Activated T-cell treated with anti-CD3 and anti-CD28 coated beads for 1 hour (primary cell): ENCODE measurements around the gene ANKMY1.
A peak's percentile ranks its signal among the peaks of the same experiment; 100 is the strongest.

ENCODE experiments used
- DNase-seq: peaks from one replicate; pipeline ENCODE4 v3.0.0-alpha.2; 2020; ENCODE audit warnings: low read depth

Gene ANKMY1

DNA sequence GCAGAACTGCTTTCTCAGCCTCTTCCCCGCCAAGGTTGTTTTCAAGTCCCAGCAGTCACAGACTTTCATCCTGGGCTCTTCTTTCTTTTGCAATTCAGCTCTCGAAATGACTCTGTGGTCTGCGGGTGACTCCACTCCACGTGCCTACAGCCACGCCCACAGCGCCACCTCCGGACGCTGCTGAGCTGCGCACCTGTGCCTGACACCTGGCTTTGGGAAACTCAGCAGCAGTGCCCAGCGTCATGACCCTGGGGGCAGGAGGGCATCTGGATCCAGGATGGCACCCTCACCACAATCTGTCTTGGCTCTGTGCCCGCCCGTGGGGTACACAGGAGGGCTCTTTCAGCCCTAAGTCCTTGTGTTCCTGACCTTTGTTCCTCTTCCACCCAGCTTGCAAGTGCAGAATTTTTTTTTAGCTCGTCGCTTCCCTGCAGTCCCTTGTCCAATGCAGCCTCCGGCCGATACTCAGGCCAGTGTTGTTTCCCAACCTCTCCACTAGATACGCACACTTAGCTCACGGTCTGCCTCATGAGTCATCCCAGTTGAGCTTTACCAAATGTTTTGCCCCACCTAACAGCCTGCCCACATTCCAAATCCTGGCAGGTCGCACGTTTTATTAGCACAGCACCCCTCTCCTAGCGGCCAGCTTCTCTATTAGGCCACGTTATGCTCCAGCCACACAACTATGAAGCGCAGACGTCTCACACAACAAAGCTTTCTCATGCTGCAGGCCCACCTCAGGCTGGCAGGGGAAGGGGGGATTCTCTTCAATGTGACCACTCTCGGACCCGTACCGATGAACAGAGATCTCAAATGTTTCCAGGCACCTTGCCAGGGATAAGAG lies 22.2 kb upstream of the ANKMY1 start:
- peak; percentile 65 for DNase-seq

- no peak for DNase-seq
These were observed 21.4 kb upstream of the ANKMY1 start for GRCh38 chr2:240579071-240579762.

DNA sequence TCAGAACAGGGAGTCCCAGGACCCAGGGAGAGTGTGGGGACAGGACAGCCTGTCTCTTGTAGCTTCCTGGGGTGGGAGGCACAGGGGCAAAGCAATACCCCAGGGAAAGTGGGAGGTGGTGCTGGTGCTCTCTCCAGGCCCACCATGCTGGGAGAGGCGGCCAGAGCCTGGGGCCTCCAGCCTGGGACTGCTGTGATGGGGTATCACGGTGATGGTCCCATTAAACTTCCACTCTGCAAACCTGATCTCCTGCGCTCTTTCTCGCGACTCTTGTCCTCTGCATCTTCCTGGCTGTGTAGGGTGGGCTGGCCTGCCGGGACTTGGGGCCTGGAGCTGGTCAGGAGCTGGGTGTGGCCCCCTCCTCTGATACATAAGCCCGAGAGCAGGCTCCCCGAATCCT lies 20.7 kb upstream of the ANKMY1 start:
- DNase-seq, result no peak

- no peak for DNase-seq
These were observed 20.3 kb upstream of the ANKMY1 start for GRCh38 chr2:240578110-240578450.

GRCh38 chr2:240577281-240578109 lies 19.7 kb upstream of the ANKMY1 start:
- no peak for DNase-seq

GRCh38 chr2:240576436-240577205 lies 18.8 kb upstream of the ANKMY1 start:
- no peak for DNase-seq

GRCh38 chr2:240576036-240576435 lies 18.2 kb upstream of the ANKMY1 start:
- DNase-seq, result no peak

GRCh38 chr2:240575101-240575965 lies 17.5 kb upstream of the ANKMY1 start:
- no peak for DNase-seq

GRCh38 chr2:240574386-240575100 lies 16.8 kb upstream of the ANKMY1 start:
- DNase-seq, result no peak

GRCh38 chr2:240573516-240574385 lies 16.0 kb upstream of the ANKMY1 start:
- no peak for DNase-seq

GRCh38 chr2:240573071-240573515 lies 15.3 kb upstream of the ANKMY1 start:
- DNase-seq, result no peak

- no peak for DNase-seq
These were observed 14.6 kb upstream of the ANKMY1 start for GRCh38 chr2:240572141-240573031.

- no peak for DNase-seq
These were observed 13.7 kb upstream of the ANKMY1 start for GRCh38 chr2:240571314-240571973.

- no peak for DNase-seq
These were observed 12.9 kb upstream of the ANKMY1 start for GRCh38 chr2:240570531-240571313.

DNA sequence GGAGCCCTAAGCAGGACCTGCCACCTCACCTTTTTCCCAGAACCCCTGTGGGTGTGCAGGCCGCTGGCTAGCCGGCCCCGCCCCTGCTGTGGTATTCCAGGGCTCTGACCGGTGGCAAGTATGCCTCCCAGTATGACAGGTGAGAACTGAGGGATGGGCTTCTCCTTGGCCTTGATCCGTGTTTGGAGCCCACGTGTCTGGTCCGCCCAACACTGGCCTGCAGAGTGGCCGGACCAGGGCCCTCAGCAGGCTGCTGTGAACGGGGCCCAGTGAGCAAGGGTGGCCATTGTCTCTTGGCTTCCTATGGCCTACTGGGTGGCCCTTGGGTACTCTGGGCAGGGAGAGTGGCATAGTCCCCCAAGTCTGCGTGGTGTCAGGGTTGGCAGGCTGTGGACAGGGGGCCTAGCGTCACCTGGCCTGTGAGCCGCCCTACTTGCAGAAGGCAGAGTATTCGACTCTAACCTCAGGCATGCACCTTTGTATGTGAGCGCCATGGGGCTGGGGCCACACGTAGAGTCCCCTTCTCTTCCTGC lies 12.3 kb upstream of the ANKMY1 start:
- no peak for DNase-seq

DNA sequence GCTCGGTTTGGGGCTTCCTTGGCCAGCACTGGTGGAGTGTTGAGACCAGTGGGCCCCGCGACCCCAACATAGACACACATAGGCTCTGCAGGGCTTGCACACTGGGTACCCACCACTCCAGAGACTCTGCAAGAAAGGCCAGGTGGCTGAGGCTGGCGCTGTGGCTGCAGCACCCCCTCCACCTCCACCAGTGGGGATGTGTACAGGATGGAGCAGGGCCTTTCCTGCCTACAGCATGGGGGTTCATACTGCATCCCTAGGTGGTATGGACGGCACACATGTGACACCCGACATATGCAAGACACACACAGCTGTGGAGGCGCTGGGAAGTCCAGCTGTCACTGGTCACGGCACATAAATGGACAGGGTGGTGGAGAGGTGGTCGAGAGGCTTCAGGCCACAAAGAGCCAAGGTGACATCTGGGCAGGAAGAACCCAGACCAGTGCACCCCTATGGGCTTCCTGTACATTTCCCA lies 11.8 kb upstream of the ANKMY1 start:
- no peak for DNase-seq
